Left colon (tissue), 2 donors: ENCODE data around the gene TCAF1. TPM values are rescaled to one million over a fixed set of nuclear protein-coding genes. Genes with fewer than 3 reads are reported as not detected.

Experiments
- ATAC-seq: fragments of 200-7000 bp; cut with Tn5 transposase; one replicate; pipeline ENCODE4 v1.9.1; 2020; ENCODE audit warnings: mild to moderate bottlenecking, moderate library complexity
- DNase-seq, 2 donors: peaks; one replicate each; pipeline ENCODE4 v3.0.0-alpha.2; 2020
- intact Hi-C, 2 donors: fragments of 100-400 bp; cut with DNase I in 1 of 2; cut with micrococcal nuclease in 1 of 2; formaldehyde crosslinking; loops; one replicate each; pipeline versions ENCODE4 v1.11.2 to v1.14.0; 2022; cut with DNase I, micrococcal nuclease
- long read RNA-seq: library from polyadenylated mRNA; unstranded; transcript quantifications from one replicate; pipeline ENCODE4 v2.0.0, GENCODE V29; 2021
- total RNA-seq, 2 donors: library from RNA; stranded (reverse); fragmentation: NEBNext Ultra II Directional; extraction: Animal tissue kit (Norgen Biotek cat#: 25700); gene quantifications; one replicate each; pipeline ENCODE4 v1.2.1, GENCODE V29; 2021
- donor health status: DM: no; HTN: no; CAD: no.
- donor health status: DM: yes; HTN: yes; CAD: no.

The TCAF1 gene, protein sequence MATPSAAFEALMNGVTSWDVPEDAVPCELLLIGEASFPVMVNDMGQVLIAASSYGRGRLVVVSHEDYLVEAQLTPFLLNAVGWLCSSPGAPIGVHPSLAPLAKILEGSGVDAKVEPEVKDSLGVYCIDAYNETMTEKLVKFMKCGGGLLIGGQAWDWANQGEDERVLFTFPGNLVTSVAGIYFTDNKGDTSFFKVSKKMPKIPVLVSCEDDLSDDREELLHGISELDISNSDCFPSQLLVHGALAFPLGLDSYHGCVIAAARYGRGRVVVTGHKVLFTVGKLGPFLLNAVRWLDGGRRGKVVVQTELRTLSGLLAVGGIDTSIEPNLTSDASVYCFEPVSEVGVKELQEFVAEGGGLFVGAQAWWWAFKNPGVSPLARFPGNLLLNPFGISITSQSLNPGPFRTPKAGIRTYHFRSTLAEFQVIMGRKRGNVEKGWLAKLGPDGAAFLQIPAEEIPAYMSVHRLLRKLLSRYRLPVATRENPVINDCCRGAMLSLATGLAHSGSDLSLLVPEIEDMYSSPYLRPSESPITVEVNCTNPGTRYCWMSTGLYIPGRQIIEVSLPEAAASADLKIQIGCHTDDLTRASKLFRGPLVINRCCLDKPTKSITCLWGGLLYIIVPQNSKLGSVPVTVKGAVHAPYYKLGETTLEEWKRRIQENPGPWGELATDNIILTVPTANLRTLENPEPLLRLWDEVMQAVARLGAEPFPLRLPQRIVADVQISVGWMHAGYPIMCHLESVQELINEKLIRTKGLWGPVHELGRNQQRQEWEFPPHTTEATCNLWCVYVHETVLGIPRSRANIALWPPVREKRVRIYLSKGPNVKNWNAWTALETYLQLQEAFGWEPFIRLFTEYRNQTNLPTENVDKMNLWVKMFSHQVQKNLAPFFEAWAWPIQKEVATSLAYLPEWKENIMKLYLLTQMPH
- total RNA-seq = 10 to 100 TPM; 33.4 to 44.4 TPM
- long read RNA-seq, full-length matches to known transcripts = 11 of 43 reads
- long read RNA-seq, partial matches to known transcripts = 22 of 43 reads
- long read RNA-seq, other reads (novel, unspliced or antisense) = 10 of 43 reads

DNA sequence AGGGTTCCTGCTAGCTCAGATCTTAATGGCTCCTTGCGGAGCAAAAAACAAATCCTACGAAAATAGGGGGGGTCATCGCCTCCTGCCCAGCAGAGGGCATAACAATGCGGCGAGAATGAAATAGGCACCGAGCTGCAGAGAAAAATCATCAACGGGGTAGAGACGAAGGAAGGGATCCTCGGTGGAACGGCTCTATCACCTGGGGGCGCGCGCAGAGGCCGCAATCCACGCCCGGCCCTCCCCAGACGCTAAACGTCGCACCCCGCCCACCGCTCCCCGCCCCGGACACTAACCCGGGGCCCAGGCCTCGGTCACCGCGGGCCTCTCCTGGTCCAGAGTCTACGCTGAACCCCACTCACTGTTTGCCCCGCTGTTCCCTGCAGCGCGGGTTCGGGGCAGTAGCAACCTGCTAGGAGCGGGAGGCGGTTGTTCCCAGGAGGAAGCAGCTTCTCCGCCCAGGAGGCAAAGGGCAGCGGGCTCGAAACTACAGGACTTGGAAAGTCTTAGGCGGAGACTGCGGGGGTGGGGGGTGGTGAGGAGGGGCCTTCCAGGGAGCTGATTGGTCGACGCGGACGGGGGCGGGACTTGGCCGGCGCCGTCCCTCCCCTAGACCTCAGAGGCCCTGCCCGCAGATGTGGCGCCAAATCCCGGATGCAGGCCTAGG lies at the start of gene TCAF1:
TSS of gene TCAF1 (minus strand) at position 509 of the 664 bp plus-strand sequence. CDS start 25,568 bp downstream, outside the sequence.
- ATAC-seq (peak; percentile 94), DNase-seq (peak; percentile 97 to 98)
- intact Hi-C loops = no loop called here

DNA sequence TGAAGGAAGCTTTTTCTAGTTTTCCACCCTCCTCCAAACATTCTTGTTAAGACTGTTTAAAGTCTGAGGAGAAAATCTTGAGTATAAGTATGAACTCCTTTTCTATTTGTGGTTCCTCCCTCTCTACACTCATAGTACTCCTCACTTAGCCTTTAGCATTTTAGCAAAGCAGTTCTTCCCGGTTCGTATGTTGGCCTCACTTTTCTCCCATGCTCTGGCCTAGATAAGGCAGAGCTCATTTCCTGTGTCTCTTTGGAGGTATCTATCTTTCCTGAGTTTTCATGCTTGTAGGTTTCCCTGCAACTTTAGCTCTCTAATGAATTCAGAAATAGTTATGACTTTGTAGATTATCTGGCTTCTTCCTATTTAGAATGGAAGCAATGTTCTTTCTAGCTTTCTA lies 46.8 kb upstream of the TCAF1 start:
- ATAC-seq (no peak), DNase-seq (no peak)
- intact Hi-C loops = no loop called here

DNA sequence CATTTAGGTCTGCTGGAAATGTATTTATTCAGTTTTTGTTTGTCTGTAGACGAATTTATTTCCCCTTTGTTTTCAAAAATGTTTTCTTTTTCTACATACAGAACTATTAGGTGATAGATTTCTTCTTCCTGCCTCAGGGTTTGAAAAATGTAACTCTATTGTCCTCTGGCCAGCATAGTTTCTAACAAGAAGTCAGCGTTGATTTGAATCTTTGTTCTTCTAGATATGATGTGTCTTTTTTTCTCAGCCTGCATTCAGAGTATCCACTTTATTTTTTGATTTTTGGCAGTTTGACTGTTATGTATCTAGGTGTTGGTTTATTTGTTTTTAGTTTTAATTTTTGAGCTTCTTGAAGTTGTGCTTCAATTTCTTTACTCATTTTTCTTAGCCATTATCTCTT lies 45.1 kb upstream of the TCAF1 start:
- DNase-seq = no peak
- intact Hi-C loops = no loop called here
- ATAC-seq = no peak

DNA sequence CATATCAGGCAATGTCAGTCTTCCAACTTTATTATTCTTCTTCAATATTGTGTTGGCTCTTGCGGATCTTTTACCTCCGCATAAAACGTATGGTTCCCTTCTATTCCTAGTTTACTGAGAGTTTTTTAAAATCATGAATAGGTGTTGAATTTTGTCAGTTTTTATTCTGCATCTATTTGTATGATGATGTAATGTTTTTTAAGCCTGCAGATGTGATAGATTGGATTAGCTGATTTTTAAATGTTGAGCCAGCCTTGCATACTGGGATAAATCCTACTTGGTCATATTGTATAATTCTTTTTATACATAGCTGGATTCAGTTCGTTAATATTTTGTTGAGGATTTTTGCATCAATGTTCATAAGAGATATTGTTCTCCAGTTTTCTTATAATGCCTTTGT lies 43.4 kb upstream of the TCAF1 start:
- DNase-seq = no peak
- no peak for ATAC-seq
- intact Hi-C loops = no loop called here

DNA sequence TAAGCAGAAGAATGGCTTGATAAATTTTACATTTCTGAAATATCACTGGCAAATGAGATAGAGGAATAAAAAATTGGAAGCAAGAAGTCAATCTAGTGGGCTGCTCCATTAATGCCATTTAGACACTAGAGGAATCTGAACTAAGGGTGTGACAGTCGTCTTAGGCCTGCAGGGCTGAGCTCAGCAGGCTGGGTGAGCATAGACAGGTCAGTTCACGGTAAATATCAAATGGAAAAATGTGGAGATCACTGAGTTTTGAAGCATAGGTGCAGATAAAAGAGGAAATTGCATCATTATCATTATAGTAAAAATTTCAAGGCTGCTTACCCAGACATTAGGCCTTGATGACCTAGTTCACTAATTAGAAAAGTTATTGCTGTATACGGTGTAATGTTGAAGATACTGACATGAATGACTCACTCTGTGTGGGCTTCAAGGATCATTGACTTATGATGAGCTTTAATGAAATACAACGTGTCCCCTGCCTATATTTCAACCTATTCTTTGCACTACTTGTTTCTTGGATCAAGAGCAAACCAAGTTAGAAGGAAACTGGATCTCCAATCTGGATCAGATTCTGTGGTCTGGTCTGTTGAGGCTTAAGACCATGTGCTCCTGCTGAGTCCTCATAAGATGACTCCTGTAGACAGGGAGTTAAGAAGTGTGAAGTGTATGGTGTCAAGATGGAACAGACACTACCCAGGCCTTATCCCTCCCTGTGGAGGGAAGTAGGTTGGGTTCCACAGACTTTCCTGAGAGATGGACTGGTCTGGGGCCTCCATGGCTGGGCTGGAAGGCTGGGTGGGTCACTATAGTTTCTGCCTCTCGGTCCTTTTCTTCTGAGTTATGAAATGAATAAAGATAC lies 36.6 kb upstream of the TCAF1 start:
- ATAC-seq (no peak), DNase-seq (no peak)
- intact Hi-C loops = no loop called here

DNA sequence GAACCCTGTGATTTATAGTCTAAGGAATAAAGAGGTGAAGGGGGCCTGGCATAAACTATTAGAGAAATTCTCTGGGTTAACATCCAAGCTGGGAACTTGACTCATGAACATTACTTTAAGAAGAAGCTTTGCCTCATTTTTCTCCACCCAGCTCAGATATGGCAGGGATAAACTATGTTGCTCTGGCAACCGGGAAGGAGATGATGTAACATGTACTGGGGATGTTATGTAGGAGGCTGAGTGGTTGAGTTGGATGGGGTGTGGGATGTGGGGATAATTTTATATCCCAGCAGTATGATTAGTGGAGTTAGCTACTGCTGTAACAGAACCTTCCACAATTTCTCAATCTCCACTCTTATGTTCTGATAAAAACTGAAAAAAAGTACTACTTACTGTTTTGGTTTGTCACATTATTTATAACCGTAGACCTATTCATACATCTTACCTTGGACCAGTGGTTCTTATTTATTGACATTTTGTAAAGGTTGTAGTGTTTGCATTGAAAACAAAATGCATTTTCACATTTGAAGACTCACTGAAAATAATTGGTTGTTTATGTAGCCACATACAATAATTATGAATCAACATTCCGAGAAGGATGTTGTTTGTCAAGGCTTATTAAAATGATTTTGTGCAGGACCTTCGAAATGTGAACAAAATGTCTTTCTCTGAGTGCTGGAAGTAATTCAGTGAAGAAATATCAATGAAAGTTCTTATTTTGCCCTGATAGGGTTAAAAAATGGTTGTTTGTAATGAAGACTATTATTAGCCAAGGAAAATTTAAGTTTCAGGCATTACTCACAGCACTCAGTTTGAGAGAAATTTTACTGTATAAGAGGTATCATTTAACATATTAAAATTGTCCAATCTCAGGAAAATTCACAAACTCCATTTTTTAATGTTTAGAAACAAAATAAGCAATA lies 34.4 kb upstream of the TCAF1 start:
- ATAC-seq (no peak), DNase-seq (no peak)
- intact Hi-C loops = no loop called here

DNA sequence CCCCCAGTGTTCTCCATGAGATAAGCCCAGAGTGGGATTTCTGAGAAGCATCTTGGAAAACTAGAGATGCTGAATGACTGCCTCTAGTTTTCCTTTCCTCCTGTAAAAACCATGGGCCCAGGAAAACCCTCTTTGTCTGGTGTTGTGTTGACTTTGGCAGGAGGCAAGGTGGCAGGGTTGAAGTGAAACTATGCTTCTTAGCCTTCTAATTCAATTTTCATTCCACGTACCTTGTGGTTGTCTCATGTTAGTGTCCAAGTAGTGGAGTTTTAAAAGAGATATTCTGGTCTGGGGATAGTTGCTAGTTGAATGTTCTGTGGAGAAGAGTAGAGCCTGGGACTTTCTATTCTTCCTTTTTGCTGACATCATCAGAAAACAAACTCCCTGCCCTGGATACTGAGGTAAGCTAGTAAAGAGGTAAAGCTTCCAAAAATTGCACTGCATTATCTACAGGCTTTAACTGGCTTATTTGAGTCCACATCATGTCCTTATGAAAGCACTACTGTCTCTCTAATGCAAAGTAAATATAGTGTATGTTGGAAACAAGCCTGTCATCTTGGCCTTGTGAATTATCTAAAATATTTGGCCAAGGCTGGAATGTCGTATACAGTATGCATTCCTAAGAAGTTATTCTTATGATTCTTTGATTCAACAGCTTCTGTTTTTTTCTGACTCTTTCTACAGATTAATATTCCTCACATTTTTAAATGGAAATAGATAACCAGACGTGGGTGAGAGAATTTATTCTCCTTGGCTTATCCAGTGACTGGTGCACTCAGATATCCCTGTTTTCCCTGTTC lies 32.8 kb upstream of the TCAF1 start, which contains the start of gene OR2F2:
TSS of gene OR2F2 (plus strand) at position 708 of the 800 bp plus-strand sequence. CDS start at position 708, 0 bp downstream.
- no peak for DNase-seq
- intact Hi-C loops = no loop called here
- no peak for ATAC-seq

DNA sequence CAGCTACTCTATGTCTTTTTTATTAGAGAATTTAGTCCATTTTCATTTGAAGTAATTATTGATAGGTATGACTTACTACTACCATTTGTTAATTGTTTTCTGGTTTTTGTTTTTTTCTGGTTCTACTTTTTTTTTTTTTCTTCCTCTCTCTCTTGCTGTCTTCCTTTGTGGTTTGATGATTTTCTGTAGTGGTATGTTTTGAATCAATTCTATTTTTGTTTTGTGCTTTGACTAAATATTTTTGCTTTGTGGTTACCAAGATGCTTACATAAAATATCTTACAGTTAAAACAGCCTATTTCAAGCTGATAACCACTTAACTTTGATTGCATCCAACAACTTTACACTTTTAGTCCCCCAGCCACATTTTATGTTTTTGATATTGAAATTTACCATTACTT lies 29.8 kb upstream of the TCAF1 start:
- DNase-seq = no peak
- intact Hi-C loops = no loop called here
- ATAC-seq = no peak

DNA sequence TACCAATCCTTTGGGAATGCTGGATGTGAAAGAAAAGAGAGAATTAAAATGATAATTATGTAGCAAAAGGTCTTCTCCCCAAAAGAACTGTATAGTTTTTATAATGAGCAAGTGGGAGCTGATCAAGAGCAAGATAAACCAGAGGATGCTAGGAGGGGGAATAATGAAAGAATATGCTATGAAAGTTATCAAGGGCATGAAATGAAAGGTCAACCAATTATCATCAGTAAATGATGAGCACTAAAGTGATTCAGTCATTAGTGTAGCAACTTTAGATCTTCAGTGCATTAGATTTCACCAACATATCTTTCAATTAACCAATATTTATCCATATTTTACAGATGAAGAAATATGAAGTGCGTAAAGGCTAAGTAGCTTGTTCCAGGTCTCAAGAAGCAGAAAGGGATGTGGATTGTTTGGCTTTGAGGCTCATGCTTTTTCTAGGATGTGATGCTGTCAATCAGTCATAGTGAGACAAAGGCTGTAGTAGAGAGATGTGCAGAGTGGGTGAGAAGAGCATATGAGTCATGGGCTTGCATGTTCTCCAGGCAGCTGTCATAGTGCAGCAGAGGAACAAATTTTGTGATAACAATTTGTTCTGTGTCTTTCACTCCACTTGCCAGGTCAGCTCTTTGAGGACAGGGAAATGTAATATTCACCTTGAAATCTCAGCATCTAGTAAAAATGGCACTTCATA lies 27.4 kb upstream of the TCAF1 start:
- DNase-seq (no peak), ATAC-seq (no peak)
- intact Hi-C loops = no loop called here

DNA sequence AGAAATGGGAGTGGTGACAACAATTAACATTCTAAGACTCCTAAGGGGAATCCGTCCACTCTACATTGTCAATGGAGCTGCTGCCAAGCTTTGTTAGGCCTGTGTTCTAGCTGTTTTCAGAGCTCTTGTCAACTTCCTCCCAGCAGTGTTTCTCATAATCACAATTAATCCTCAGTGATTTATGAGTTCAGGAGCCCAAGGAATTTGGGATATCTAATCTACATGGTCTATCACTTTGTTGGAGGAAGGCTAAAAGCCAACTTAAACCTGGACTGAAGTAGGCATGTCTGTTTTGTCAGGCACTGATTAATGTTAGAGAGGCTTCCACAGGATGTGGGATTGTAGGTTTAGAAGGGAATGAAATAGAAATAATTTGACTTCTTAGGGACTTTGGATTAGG lies 22.9 kb upstream of the TCAF1 start:
- no peak for ATAC-seq
- no peak for DNase-seq
- intact Hi-C loops = no loop called here

DNA sequence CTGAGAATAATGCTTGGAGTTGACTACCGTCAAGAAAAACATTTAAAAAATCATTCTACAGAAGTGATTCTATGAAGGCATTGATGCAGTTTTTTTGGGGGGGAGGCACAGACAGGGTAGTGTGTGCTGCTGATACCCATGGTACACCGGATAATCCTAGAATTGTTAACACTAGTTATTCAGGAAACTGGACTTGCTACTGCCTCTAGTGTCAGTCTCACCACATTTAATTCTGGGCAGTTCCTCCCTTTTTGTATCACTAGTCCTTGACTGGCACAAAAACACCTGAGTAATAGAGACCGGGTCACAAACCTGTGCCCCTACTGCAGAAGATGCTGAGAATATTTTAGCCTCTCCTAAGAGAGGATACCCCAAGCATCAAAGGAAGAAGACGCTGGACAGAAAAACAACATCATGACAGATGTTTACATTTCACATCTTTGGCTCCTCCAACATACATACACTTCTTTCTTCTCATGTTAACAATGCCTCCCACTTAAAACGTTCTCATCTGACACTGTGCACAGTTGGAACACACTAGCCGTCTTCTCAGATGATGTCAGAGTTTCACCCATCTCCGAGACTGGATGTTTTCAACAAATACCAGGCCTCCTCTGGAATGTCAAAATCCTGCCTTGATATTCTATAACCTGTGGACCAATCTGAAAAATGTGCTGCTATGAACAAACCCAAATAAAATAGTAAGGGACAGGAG lies 13.1 kb upstream of the TCAF1 start:
- DNase-seq (no peak), ATAC-seq (no peak)
- intact Hi-C loops = no loop called here

DNA sequence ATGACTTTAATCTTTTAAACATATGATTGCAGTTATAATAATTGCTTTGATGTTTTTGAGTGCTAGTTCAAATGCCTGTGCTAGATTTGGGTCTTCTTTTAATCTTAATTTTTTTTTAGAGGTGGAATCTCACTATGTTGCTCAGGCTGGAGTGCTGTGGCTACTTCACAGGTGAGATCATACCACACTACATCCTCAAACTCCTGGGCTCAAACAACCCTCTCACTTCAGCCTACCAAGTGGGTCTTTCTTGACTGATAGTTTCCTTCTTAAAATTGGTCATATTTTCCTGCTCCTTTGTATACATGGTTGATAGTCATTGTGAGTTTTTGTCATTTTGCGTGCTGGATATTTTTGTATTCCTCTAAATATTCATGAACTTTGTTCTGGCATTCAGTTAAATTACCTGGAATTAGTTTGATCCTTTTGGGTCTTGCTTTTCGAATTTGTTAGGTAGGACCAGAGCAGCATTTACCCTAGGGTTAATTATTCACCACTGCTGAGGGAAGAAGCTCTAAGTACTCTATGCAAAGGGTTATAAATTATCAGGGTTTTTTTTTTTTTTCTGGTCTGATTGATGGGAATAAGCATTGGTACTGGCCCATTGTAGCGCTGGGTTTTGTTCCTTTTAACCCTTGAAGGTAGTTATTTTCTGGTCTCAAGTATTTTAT lies 12.1 kb upstream of the TCAF1 start:
- DNase-seq (no peak), ATAC-seq (no peak)
- intact Hi-C loops = no loop called here

DNA sequence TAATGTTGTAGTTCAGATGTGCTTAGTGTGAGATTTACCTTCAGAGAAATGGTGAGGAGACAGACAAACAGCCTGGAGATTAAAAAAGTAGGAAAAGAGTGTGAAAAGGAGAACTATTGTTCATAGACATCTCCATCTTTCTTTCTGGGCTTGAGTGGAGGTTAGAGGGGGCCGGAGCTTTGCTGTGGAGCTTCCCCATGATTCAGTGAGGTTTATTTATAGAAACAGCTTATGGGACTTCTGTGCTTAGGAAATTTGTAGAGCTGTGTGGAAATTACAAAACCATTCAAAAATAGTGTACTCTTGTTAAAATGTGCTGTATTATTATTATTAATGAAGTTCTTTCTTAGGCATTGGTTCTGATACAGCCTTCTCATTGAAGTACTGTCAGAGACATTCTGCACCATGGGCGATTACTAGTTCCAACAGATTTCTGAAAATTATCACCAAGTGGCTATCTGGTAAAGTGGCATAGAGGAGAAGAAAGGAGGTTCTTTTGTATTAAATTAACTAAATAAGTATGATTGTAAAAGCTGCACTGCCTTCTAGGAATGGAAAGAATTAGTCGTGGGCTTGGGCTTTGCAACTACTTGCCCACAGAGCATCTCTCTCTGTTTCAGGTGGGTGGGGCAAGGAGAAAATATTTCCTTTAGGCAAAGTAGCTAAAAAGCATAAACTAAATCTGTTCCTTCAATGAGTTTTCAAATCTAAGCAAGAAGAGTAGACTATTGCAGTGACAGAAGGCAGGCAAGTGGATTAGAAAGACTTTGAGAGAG lies 8.7 kb upstream of the TCAF1 start:
- ATAC-seq = no peak
- intact Hi-C loops = no loop called here
- DNase-seq = no peak

DNA sequence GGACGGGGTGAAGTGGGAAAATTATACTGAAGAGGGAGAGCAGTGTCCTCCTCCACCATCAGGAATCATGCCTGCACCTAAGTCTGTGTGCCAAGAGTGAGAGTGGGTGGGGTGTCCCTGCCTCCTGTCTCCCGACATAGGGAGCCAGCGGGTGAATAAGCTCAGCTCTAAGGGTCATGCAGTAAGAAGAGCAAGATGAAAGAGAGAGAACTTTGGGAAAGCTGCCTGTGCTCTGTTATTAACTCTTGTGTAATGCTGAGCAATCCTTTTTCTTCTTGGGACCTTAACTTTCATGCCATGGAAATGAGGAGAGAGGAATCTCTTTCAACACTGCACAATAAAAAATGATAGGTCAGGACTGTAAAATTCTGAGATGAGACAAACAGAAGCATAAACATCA lies 7.9 kb upstream of the TCAF1 start:
- ATAC-seq = no peak
- intact Hi-C loops = no loop called here
- DNase-seq = no peak
